ENCODE data around the gene NSUN6.
"Not testable (repeated sequence)": the region's sequence is repeated elsewhere in the genome, so short reads cannot be mapped to it uniquely, and the experiment has no call there.

NSUN6 gene

GRCh38 chr10:18647945-18648344 lies 3.4 kb downstream of the NSUN6 start:
- DNase-seq (ENCODE audit: low spot score) = no peak
- TF ChIP-seq CTCF (IDR thresholded peaks at IDR 0.05; ENCODE audit: extremely low read depth, missing control alignments) = no peak

- no peak for DNase-seq (ENCODE audit: low spot score)
- no peak for TF ChIP-seq CTCF (IDR thresholded peaks at IDR 0.05; ENCODE audit: extremely low read depth, missing control alignments)
Observed at GRCh38 chr10:18647151-18647550, 4.2 kb downstream of the NSUN6 start.

DNA sequence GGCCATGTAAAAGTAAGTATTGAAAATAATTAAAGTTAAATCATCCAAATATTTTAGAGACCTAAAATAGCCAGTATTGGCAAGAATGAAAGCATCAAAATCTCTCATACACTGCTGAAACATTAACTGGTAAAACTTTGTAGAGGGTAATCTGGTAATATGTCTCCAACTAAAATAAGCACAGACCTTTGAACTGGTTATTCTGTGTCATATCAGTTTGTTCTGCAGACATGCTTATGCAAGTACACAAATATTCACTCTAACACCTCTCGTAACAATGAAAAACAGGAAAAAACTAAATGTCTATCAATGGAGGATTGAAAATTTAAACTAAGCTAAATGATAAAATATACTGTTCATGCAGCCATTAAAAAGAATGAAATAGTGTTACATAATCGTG lies 11.7 kb downstream of the NSUN6 start:
- not testable (repeated sequence) for DNase-seq (ENCODE audit: low spot score)

- DNase-seq (ENCODE audit: low spot score) = not testable (repeated sequence)
Observed at GRCh38 chr10:18637400-18637799, 14.0 kb downstream of the NSUN6 start.

- no peak for TF ChIP-seq CTCF (IDR thresholded peaks at IDR 0.05; ENCODE audit: extremely low read depth, missing control alignments)
- no peak for DNase-seq (ENCODE audit: low spot score)
Observed at GRCh38 chr10:18635995-18636394, 15.4 kb downstream of the NSUN6 start.

DNA sequence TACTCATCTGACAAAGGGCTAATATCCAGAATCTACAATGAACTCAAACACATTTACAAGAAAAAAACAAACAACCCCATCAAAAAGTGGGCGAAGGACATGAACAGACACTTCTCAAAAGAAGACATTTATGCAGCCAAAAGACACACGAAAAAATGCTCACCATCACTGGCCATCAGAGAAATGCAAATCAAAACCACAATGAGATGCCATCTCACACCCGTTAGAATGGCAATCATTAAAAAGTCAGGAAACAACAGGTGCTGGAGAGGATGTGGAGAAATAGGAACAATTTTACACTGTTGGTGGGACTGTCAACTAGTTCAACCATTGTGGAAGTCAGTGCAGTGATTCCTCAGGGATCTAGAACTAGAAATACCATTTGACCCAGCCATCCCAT lies 18.9 kb downstream of the NSUN6 start:
- not testable (repeated sequence) for DNase-seq (ENCODE audit: low spot score)

- DNase-seq (ENCODE audit: low spot score) = not testable (repeated sequence)
Observed at GRCh38 chr10:18627452-18628018, 23.9 kb downstream of the NSUN6 start.

GRCh38 chr10:18625886-18626285 lies 25.5 kb downstream of the NSUN6 start:
- DNase-seq (ENCODE audit: low spot score) = no peak
- no peak for TF ChIP-seq CTCF (IDR thresholded peaks at IDR 0.05; ENCODE audit: extremely low read depth, missing control alignments)

GRCh38 chr10:18623671-18624070 lies 27.7 kb downstream of the NSUN6 start:
- DNase-seq (ENCODE audit: low spot score) = not testable (repeated sequence)

DNA sequence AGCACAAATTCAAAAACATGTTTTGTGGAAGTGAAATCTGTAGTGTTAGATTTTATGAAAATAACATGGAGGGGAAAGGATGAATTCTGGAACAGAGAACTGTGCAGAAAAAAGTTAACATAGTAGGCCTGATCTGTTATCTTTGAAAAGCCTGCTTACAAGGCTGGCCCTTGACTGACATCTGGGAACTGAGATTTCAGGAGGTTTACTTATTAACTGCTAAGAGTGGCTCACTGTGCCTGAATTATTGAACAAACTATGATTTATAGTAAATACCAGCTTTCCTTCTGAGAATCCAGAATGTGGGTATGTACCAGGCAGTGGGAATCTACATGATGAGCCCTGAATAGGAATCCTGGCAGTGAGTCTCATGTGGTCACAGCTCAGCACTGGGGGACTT lies 30.5 kb downstream of the NSUN6 start:
- TF ChIP-seq CTCF (IDR thresholded peaks at IDR 0.05; ENCODE audit: extremely low read depth, missing control alignments) = no peak
- no peak for DNase-seq (ENCODE audit: low spot score)

Measured in GM20000 (cell line).